ENCODE measurements around the gene KRT5. TPM values are rescaled to one million over a fixed set of nuclear protein-coding genes. Genes with fewer than 3 reads are reported as not detected.
"Not testable (repeated sequence)": the region's sequence is repeated elsewhere in the genome, so short reads cannot be mapped to it uniquely, and the experiment has no call there.

The KRT5 gene
- total RNA-seq, 1 donor from 2014 or later: 388 TPM

- no peak for DNase-seq (ENCODE audit: low spot score)
Measured at GRCh38 chr12:52521175-52521567, 977 bp upstream of the KRT5 start.

GRCh38 chr12:52519387-52519703 lies 849 bp downstream of the KRT5 start:
- no peak for DNase-seq (ENCODE audit: low spot score)

DNA sequence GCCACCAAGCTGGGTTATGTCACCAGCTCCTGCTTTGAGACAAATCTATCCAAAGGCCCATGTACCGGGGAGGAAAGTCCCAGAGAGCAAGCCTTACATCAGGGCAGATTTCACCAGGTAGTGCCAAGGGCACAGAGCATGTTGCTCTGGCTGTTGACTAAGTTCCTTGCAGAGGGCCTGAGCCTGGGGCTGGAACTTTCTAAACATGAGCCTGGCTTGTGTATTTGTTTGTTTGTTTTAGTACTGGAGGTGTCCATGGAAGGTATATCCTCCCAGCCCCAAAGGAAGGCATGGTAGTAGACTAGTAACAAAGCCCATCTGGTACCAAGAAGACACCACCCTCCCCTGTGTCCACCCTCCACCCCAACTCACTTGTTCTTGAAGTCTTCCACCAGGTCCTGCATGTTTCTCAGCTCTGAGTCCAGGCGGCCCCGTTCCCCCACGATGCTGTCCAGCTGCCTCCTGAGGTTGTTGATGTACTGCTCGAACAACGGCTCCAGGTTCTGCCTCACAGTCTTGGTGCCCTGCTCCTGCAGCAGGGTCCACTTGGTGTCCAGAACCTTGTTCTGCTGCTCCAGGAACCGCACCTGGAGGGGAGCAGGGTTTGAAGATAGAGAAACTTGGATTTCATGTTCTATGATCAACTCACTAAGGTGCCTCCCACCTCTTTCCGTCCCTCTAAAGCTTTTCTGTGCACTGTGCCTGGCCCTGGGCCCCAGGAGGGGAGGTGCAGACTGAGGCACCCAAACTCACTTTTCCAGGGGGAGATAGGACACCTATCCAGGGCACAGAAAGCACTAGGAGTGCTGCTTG lies 1.4 kb downstream of the KRT5 start:
- no peak for DNase-seq (ENCODE audit: low spot score)

DNA sequence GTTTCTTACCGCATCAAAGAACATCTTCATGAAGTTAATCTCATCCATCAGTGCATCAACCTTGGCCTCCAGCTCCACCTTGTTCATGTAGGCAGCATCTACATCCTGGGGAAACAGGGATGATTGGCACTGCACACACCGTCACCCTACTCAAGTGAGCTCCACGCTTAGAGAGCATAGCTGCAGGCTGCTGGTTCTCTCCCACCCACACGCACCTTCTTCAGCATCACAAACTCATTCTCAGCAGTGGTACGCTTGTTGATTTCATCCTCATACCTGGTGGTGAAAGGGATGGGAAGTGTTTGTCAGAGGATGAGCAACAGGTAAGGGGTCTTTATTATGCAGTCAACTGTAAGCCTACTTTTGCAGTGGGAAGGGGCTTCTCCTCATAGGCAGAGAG lies 2.3 kb downstream of the KRT5 start:
- no peak for DNase-seq (ENCODE audit: low spot score)

- DNase-seq (ENCODE audit: low spot score): no peak
Measured at GRCh38 chr12:52517005-52517835, 3.0 kb downstream of the KRT5 start.

DNA sequence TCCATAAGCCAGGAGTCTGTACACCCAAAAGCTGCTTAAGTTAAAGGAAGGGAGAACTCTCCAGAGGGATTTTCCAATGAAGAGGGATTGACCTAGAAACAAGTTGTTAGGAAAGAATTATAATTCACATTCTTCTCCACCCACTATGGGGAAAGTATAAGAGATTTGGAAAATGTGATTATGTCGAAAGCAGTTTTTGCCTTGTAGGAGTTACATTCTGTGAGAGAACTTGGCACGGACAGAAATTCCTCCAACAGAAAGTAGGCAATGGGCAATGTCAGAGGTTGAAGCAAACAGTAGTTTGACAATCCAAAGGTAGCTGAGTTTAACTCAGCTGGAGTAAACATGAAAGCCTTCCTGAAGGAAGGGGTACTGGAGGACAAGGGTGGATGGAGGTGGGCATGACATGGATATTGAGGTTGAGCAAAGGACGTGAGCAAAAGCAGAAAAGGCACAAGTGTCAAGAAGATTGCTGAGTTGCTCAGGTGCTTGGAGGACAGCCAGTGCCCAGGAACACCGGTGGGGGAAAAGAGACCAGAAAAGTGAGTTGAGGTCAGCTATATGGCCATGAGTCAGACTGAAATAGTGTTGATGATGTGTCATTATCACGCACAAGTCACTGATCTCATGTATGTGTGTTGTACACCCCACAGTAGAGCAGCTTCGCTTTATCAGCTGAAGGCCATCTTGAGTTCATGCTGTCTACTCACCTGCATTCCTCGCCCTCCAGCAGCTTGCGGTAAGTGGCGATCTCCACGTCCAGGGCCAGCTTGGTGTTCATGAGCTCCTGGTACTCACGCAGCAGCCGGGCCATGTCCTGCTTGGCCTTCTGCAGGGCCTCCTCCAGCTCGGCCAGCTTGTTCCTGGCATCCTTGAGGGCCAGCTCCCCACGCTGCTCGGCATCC lies 4.0 kb downstream of the KRT5 start:
- DNase-seq (ENCODE audit: low spot score): peak; percentile 38

DNA sequence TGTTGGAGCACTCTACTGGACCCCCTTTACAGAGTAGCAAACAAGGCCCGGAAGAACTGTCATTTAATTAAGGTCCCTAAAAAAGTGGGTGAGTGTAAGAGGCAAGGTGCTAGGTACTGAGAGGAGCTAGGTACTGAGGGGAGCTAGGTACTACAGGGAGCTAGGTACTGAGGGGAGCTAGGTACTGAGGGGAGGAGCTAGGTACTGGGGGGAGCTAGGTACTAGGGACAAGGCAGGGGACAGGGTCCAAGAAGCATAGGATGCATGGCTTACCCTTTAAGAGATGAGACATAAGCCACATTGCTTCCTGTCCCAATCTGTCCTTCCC lies 4.9 kb downstream of the KRT5 start:
- no peak for DNase-seq (ENCODE audit: low spot score)

GRCh38 chr12:52514471-52515318 lies 5.5 kb downstream of the KRT5 start:
- no peak for DNase-seq (ENCODE audit: low spot score)

GRCh38 chr12:52513736-52514135 lies 6.5 kb downstream of the KRT5 start:
- no peak for DNase-seq (ENCODE audit: low spot score)

DNA sequence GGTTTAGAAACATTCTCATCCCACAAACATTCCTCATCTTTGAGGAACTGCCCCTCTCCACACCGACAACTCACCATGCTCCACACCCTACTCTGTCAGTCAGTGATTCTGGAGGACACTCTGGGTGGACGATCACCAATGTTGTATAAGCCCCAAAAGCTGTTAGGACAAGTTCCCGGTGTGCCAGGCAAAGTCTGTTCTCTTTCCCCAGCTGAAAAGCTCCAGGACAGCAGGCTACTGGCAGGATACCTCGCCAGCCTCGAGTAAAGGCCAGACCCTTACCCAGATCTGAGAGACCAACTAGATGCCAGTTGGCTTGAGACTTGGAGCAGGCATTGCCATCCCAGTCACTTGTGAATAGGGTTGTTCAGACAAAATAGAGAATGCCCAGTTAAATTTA lies 12.0 kb downstream of the KRT5 start:
- no peak for DNase-seq (ENCODE audit: low spot score)

GRCh38 chr12:52506858-52507715 lies 13.1 kb downstream of the KRT5 start:
- no peak for DNase-seq (ENCODE audit: low spot score)

- no peak for DNase-seq (ENCODE audit: low spot score)
Measured at GRCh38 chr12:52502877-52503276, 17.3 kb downstream of the KRT5 start.

DNA sequence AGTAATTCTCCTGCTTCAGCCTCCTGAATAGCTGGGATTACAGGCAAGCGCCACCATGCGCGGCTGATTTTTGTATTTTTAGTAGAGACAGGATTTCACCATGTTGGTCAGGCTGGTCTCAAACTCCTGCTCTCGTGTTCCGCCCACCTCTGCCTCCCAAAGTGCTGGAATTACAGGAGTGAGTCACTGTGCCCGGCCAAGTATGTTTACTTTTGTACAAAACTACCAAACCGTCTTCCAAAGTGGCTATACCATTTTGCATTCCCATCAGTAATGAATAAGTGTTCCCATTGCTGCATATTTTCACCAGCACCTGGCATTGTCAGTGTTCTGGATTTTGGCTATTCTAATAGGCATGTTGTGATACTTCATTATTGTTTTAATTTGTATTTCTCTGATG lies 18.7 kb downstream of the KRT5 start:
- no peak for DNase-seq (ENCODE audit: low spot score)

DNA sequence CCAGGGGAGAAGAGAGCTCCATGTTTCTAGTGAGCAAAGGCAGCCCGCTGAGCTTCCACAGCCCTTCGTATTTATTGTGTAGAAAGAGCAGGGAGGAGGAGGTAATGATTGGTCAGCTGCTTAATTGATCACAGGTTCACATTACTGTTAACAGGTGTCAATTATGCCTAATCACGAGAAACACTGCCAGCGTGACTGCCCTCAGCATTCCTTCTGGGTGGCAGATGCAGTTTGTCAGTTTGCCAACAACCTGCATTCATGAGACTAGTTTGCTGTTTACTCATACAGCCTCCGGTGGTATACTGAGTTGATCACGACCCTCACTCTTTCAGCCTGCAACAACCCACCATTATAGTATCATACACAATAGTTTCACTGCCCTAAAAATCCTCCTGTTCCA lies 19.6 kb downstream of the KRT5 start:
- DNase-seq (ENCODE audit: low spot score): not testable (repeated sequence)

- DNase-seq (ENCODE audit: low spot score): no peak
Measured at GRCh38 chr12:52499806-52500560, 20.2 kb downstream of the KRT5 start.

- DNase-seq (ENCODE audit: low spot score): no peak
Measured at GRCh38 chr12:52498946-52499345, 21.2 kb downstream of the KRT5 start.

DNA sequence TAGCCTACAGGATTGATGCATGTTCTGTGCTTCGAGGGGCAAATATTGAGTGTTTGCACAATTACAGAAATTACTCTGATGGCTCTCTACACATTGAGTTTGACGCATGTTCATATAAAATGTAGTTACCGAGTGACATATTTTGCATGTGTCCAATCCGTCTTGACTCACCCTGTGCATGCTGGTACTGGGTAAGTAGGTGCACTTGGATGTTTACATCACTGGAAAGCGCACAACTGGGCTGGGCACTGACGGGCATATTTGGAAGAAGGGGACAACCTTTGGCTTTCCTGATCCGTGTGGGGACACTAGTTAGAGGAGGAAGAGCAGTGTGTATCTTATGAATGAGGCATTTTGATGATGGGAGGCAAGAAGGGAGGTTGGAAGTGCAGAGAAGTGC lies 22.2 kb downstream of the KRT5 start:
- DNase-seq (ENCODE audit: low spot score): no peak

- no peak for DNase-seq (ENCODE audit: low spot score)
Measured at GRCh38 chr12:52496590-52497071, 23.6 kb downstream of the KRT5 start.

- no peak for DNase-seq (ENCODE audit: low spot score)
Measured at GRCh38 chr12:52496054-52496453, 24.1 kb downstream of the KRT5 start.

DNA sequence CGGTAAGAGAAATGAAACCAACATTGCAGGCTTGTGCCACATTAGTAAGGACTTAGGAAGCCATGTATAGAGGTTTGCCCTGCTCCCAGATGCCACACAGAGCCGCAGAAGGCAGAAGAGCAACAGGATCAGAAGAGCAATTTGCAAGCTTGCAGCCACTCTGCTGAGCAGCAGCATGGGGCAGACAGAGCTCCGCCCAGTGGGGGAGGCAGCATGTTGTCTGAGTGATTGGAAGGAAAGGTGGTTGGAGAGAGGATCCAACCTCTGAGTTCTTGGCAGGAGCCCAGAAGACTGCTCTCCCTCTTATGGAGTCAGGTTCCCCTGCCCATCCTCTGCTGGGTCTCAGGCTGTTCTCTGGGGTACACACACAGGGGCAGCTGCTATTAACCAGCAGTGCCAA lies 24.8 kb downstream of the KRT5 start:
- no peak for DNase-seq (ENCODE audit: low spot score)

All from ureter (tissue), 1 donor.